ENCODE results near the gene CD48. TPM values are rescaled to one million over a fixed set of nuclear protein-coding genes. Genes with fewer than 3 reads are reported as not detected.

CD48 gene
- total RNA-seq, 1 experiment from 2014 or later, result 0.20 TPM

GRCh38 chr1:160645386-160646130, 66.1 kb downstream of the CD48 start:
- no peak overlapping the region for H3K27ac ChIP-seq (ENCODE audit: low read depth, low read length)
- H3K27me3 ChIP-seq (ENCODE audit: insufficient read depth, low read length), result no peaks in the 10 kb centered on the region
- ChIA-PET RAD21 (ENCODE audit: low non-redundant PET in 1 of 2, low total read pairs in 2 of 2, uncharacterized antibody in 2 of 2, unreplicated experiment in 2 of 2) (no interaction called here), POLR2A (no interaction called here), CTCF (no interaction called here)
- BruUV-seq (replicated peaks), result no TSS peak
- intact Hi-C loops (cut with micrococcal nuclease), result no loop called here
- no peak overlapping the region for H2AFZ ChIP-seq (ENCODE audit: low read depth, low read length, poor library complexity, severe bottlenecking)
- no peaks in the 10 kb centered on the region for H3K4me1 ChIP-seq (ENCODE audit: control insufficient read depth in 1 of 2, insufficient read depth in 2 of 2, low read length in 2 of 2)
- no peak overlapping the region for H3K4me3 ChIP-seq (replicated peaks in 1 of 2; ENCODE audit: low read depth in 1 of 2, low read length in 2 of 2)
- TF ChIP-seq CTCF (IDR thresholded peaks at IDR 0.05 in 2 of 3, conservative IDR thresholded peaks at IDR 0.05 in 1 of 3; ENCODE audit: borderline replicate concordance in 1 of 3, insufficient read depth in 1 of 3, low read depth in 2 of 3, low read length in 2 of 3) (no peak), EZH2 (IDR thresholded peaks at IDR 0.05) (no peak), CEBPB (IDR thresholded peaks at IDR 0.05; ENCODE audit: low read depth) (no peak), MAX (IDR thresholded peaks at IDR 0.05) (no peak), POLR2A (IDR thresholded peaks at IDR 0.05; ENCODE audit: borderline replicate concordance, extremely low read depth, insufficient read depth, insufficient read length) (no peak), SIN3A (IDR thresholded peaks at IDR 0.05; ENCODE audit: low read depth) (no peak), YY1 (IDR thresholded peaks at IDR 0.05; ENCODE audit: extremely low read depth, insufficient replicate concordance, low read depth, low read length) (no peak), CBX3 (IDR thresholded peaks at IDR 0.05; ENCODE audit: low read depth) (no peak), ZNF274 (IDR thresholded peaks at IDR 0.05; ENCODE audit: low read depth, low read length) (no peak), ZFX (IDR thresholded peaks at IDR 0.05) (no peak), SRF (IDR thresholded peaks at IDR 0.05; ENCODE audit: low read depth) (no peak), FOSL1 (IDR thresholded peaks at IDR 0.05; ENCODE audit: low read depth) (no peak), ELF1 (IDR thresholded peaks at IDR 0.05; ENCODE audit: borderline replicate concordance, low read depth) (no peak), ZBTB33 (IDR thresholded peaks at IDR 0.05; ENCODE audit: extremely low read depth, insufficient replicate concordance, low read length) (no peak), ATF3 (IDR thresholded peaks at IDR 0.05) (no peak), TCF7L2 (IDR thresholded peaks at IDR 0.05; ENCODE audit: borderline replicate concordance, extremely low read depth, insufficient read depth, insufficient read length) (no peak), SP1 (IDR thresholded peaks at IDR 0.05; ENCODE audit: low read depth) (no peak), JUND (IDR thresholded peaks at IDR 0.05) (no peak)
- H4K20me1 ChIP-seq (ENCODE audit: insufficient read depth), result no peaks in the 10 kb centered on the region
- H3K36me3 ChIP-seq (ENCODE audit: control insufficient read depth in 1 of 2, insufficient read depth in 2 of 2, low read length in 2 of 2), result no peaks in the 10 kb centered on the region
- H3K9me3 ChIP-seq (ENCODE audit: control insufficient read depth in 1 of 2, insufficient read depth in 1 of 2, low read depth in 1 of 2, low read length in 2 of 2), result no peaks in the 10 kb centered on the region
- H3K9ac ChIP-seq (ENCODE audit: low read length), result no peak overlapping the region
- no peaks in the 10 kb centered on the region for H3K9me2 ChIP-seq (ENCODE audit: insufficient read depth)
- no peak overlapping the region for H3K4me2 ChIP-seq (ENCODE audit: low read length)
- ATAC-seq, result no peak
- DNase-seq (ENCODE audit: low read depth, low spot score), result no peak
- no peaks in the 10 kb centered on the region for H3K79me2 ChIP-seq (ENCODE audit: insufficient read depth, low read length)
